Measurements from ENCODE around the gene CEP350. TPM values are rescaled to one million over a fixed set of nuclear protein-coding genes. Genes with fewer than 3 reads are reported as not detected.

CEP350 gene
- total RNA-seq, 1 experiment from 2014 or later: 41.1 TPM

DNA sequence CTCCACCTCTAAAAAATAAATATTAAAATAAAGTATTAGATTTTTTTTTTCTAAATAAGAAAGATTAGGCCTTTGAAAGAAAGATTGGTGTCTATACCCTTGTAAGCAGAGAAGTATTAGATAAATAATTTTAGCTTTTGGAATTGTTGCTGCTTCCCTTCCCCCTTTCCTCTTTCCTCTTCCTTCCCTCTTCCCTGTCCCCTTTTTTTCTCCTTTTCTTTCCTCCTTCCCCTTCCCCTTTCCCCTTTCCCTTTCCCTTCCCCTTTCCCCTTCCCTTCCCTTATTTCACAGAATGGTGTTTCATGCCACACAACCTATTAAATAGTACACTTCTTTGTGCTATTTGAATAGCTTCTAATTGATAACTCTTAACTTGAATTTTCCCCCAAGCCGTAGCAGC is 130.3 kb downstream of the CEP350 start:
- no peaks in the 10 kb centered on the region for H3K4me1 ChIP-seq (ENCODE audit: control insufficient read depth, insufficient read depth, low read length)
- H3K36me3 ChIP-seq (ENCODE audit: control insufficient read depth, insufficient read depth, low read length): peaks cover 28% of the 10 kb centered on the region
- intact Hi-C loops (cut with micrococcal nuclease; ENCODE audit: unreplicated experiment): loop anchor here (5.0 kb wide), 1 partner anchor 92 kb away; no protein-coding TSS in a partner anchor
- no peaks in the 10 kb centered on the region for H3K9me3 ChIP-seq (ENCODE audit: control insufficient read depth, insufficient read depth, low read depth, low read length)
- DNase-seq (ENCODE audit: low read depth, low spot score): no peak
- no peak for ATAC-seq
- TF ChIP-seq, protein P1, sequence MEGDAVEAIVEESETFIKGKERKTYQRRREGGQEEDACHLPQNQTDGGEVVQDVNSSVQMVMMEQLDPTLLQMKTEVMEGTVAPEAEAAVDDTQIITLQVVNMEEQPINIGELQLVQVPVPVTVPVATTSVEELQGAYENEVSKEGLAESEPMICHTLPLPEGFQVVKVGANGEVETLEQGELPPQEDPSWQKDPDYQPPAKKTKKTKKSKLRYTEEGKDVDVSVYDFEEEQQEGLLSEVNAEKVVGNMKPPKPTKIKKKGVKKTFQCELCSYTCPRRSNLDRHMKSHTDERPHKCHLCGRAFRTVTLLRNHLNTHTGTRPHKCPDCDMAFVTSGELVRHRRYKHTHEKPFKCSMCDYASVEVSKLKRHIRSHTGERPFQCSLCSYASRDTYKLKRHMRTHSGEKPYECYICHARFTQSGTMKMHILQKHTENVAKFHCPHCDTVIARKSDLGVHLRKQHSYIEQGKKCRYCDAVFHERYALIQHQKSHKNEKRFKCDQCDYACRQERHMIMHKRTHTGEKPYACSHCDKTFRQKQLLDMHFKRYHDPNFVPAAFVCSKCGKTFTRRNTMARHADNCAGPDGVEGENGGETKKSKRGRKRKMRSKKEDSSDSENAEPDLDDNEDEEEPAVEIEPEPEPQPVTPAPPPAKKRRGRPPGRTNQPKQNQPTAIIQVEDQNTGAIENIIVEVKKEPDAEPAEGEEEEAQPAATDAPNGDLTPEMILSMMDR (IDR thresholded peaks at IDR 0.05): no peak
- TF ChIP-seq POLR2AphosphoS5 (IDR thresholded peaks at IDR 0.05; ENCODE audit: low read depth, low read length) (no peak), TCF7L2 (IDR thresholded peaks at IDR 0.05; ENCODE audit: low read depth, low read length) (no peak), SIN3A (IDR thresholded peaks at IDR 0.05; ENCODE audit: borderline replicate concordance, insufficient read depth, low read depth, low read length) (no peak)
- TF ChIP-seq, protein P2, sequence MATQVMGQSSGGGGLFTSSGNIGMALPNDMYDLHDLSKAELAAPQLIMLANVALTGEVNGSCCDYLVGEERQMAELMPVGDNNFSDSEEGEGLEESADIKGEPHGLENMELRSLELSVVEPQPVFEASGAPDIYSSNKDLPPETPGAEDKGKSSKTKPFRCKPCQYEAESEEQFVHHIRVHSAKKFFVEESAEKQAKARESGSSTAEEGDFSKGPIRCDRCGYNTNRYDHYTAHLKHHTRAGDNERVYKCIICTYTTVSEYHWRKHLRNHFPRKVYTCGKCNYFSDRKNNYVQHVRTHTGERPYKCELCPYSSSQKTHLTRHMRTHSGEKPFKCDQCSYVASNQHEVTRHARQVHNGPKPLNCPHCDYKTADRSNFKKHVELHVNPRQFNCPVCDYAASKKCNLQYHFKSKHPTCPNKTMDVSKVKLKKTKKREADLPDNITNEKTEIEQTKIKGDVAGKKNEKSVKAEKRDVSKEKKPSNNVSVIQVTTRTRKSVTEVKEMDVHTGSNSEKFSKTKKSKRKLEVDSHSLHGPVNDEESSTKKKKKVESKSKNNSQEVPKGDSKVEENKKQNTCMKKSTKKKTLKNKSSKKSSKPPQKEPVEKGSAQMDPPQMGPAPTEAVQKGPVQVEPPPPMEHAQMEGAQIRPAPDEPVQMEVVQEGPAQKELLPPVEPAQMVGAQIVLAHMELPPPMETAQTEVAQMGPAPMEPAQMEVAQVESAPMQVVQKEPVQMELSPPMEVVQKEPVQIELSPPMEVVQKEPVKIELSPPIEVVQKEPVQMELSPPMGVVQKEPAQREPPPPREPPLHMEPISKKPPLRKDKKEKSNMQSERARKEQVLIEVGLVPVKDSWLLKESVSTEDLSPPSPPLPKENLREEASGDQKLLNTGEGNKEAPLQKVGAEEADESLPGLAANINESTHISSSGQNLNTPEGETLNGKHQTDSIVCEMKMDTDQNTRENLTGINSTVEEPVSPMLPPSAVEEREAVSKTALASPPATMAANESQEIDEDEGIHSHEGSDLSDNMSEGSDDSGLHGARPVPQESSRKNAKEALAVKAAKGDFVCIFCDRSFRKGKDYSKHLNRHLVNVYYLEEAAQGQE (IDR thresholded peaks at IDR 0.05; ENCODE audit: insufficient read depth in 1 of 2, low read depth in 2 of 2, low read length in 1 of 2): no peak
- no TSS peak for BruUV-seq (replicated peaks)
- no peak overlapping the region for H3K27ac ChIP-seq (ENCODE audit: low read length)
- in situ Hi-C loops (cut with HindIII; ENCODE audit: low pct_unique_long_range_greater_than_20kb, low sequenced_read_pairs): no loop called here
- CTCF ChIA-PET: no interaction called here
- H3K4me3 ChIP-seq (ENCODE audit: low read depth in 2 of 2, low read length in 2 of 2): no peak overlapping the region
- H3K27me3 ChIP-seq (ENCODE audit: control insufficient read depth, insufficient read depth, low read length): no peaks in the 10 kb centered on the region
- POLR2A ChIA-PET: no interaction called here

DNA sequence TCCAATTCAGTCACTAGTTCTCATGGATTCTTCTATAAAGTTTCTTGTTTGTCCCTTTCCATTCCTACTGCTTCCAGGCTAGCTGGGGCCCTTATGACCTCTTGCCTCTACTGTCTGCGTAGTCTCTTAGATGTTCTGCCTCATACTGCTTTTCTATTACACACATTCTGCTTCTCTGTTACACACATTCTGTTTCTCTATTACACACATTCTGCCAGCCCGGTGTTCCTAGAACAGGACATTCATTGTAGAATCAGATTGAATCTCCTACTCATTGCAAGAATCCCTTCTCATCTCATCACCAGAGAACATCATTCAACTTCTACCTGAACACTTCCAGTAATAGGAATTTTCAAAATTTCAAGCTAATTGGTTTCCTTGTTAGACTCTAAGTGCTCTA is 130.7 kb downstream of the CEP350 start:
- no TSS peak for BruUV-seq (replicated peaks)
- POLR2A ChIA-PET: interaction anchor here (0.5 kb wide), 1 partner anchor 38 kb away, joined by 11 read pairs; no protein-coding TSS in a partner anchor
- in situ Hi-C loops (cut with HindIII; ENCODE audit: low pct_unique_long_range_greater_than_20kb, low sequenced_read_pairs) (no loop called here), intact Hi-C loops (cut with micrococcal nuclease; ENCODE audit: unreplicated experiment) (loop anchor here (5.0 kb wide), 1 partner anchor 92 kb away; no protein-coding TSS in a partner anchor)
- TF ChIP-seq SIN3A (IDR thresholded peaks at IDR 0.05; ENCODE audit: borderline replicate concordance, insufficient read depth, low read depth, low read length) (no peak), POLR2AphosphoS5 (IDR thresholded peaks at IDR 0.05; ENCODE audit: low read depth, low read length) (no peak), TCF7L2 (IDR thresholded peaks at IDR 0.05; ENCODE audit: low read depth, low read length) (no peak)
- TF ChIP-seq, protein P2 (IDR thresholded peaks at IDR 0.05; ENCODE audit: insufficient read depth in 1 of 2, low read depth in 2 of 2, low read length in 1 of 2): no peak
- TF ChIP-seq, protein P1 (IDR thresholded peaks at IDR 0.05): no peak
- Histone ChIP-seq H3K4me1 (ENCODE audit: control insufficient read depth, insufficient read depth, low read length) (no peaks in the 10 kb centered on the region), H3K9me3 (ENCODE audit: control insufficient read depth, insufficient read depth, low read depth, low read length) (no peaks in the 10 kb centered on the region), H3K36me3 (ENCODE audit: control insufficient read depth, insufficient read depth, low read length) (peaks cover 28% of the 10 kb centered on the region), H3K27me3 (ENCODE audit: control insufficient read depth, insufficient read depth, low read length) (no peaks in the 10 kb centered on the region), H3K27ac (ENCODE audit: low read length) (no peak overlapping the region), H3K4me3 (ENCODE audit: low read depth in 2 of 2, low read length in 2 of 2) (no peak overlapping the region)
- ATAC-seq: no peak
- no peak for DNase-seq (ENCODE audit: low read depth, low spot score)
- CTCF ChIA-PET: interaction anchor here (0.6 kb wide), 1 partner anchor 82 kb away, joined by 3 read pairs; no protein-coding TSS in a partner anchor
